GM19238 (cell line): Measurements from ENCODE around the gene ZNF436.
A peak's percentile ranks its signal among the peaks of the same experiment; 100 is the strongest.

Experiments used
- DNase-seq: peaks from one replicate; pipeline ENCODE4 v3.0.0; 2011; ENCODE audit warnings: low spot score; ENCODE audit not compliant: insufficient read length

ZNF436 gene

GRCh38 chr1:23369335-23370013 is at the start of gene ZNF436:
Gene ZNF436, minus strand, starts transcription at chr1:23369836. Its CDS starts 1,831 bp downstream, at chr1:23368005.
- DNase-seq: no peak

DNA sequence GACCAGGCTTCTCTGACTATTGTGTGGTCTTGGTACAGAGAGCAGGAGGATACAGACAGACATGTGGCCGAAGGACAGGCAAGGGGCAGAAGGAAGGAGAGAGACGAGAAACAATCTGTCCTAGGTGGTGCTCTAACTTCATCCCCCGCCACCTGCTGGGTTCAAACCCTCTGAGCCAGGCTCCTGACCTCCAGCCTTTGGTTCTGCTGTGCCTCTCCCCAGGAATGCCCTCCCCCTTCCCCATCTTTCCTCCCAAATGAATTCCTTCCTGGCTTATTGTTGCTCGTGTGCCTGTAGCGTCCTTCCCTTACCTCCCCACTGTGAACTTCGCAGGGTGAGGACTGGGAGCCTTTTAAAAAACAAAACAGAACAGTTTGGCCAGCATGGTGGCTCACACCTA is 49.5 kb upstream of the ZNF436 start:
- DNase-seq: no peak

GRCh38 chr1:23417570-23417969 is 47.9 kb upstream of the ZNF436 start:
- no peak for DNase-seq

DNA sequence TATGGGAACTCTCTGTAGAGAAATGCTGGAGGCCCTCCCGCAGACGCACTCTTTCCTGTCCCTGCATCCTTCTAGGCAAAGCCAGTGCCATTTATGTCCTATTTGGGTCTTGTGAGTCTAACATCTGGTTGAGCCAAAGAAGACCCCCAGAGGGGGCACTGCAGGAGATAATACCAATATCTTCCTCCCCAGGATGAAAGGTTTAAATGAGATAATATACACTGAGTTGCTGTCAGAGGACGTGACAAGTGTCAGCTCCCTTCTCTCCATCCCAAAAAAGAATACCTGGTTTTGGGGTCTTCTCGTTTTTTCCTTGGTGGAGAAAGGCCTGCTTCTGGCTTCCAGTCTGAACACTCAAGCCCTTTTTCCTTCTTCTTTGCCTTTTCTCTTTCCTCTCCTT is 47.3 kb upstream of the ZNF436 start:
- DNase-seq: no peak

DNA sequence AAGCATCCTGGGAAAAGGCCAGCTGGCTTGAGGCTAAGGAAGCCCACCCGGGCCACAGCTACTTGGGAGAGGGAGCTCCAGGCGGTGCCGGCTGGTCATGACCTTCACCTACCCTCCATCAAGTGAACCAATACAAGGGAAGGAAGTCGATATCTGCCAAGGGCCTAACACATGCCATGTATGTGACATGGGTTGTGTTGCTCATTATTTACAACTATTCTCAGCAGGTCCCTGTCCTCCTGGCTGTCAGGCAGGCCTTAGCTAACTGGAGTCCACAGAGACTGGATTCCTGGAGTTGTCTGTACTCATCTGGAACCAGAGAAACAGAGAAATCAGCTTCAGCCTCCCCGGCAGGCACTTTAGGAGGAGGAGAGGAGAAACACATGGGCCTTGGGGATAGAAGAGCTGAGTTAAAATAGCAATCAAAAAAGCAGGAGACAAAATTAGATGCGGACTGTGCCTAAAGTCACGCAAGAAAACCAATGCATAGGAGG is 39.2 kb upstream of the ZNF436 start:
- no peak for DNase-seq

DNA sequence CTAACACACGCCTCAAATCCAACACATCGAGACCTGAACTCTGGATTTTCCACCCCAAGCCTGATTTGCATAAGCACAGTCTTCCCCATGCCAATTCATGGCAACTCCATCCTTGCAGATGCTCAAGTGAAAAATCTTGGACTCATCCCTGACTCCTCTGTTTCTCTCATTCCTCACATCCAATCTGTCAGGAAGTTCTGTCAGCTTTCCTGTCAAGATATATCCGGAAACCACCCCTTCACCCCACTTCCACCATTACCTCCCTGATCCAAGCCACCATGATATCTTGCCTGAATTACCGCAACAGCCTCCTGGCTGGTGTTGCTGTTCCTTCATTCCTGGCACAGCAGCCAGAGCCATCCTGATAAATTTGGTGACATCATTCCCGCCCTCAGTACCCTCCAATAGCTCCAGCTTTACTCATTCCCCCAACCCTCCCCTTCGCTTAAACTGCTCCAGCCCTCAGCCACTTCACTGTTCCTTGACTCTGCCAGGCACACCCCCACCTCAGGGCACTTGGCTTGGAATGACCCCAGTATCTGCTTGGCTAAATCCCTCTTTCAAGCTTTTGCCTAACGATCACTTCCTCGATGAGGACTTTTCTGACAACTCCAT is 37.5 kb upstream of the ZNF436 start:
- no peak for DNase-seq

GRCh38 chr1:23405946-23406345 is 36.3 kb upstream of the ZNF436 start:
- no peak for DNase-seq

- peak; percentile 77 for DNase-seq
Observed at GRCh38 chr1:23403735-23404486, 34.3 kb upstream of the ZNF436 start.

DNA sequence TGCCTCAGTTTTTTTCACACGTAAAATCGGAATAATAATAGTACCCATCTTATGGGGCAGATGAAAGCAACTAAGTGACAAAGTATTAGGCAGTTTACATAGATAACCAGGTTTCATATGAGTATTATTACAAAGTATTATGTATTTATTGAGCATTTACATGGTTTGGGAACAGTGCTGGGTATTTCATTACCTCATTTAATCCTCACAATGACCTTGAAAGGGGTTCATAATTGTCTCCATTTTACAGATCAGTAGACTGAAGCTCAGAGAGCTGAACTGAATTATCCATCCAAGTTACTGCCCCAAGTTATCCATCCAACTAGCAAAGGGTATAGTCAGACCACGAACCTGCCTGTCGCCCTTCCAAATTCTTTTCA is 33.7 kb upstream of the ZNF436 start:
- no peak for DNase-seq

- DNase-seq: no peak
Observed at GRCh38 chr1:23403038-23403336, 33.4 kb upstream of the ZNF436 start.

- no peak for DNase-seq
Observed at GRCh38 chr1:23402286-23403037, 32.8 kb upstream of the ZNF436 start.

DNA sequence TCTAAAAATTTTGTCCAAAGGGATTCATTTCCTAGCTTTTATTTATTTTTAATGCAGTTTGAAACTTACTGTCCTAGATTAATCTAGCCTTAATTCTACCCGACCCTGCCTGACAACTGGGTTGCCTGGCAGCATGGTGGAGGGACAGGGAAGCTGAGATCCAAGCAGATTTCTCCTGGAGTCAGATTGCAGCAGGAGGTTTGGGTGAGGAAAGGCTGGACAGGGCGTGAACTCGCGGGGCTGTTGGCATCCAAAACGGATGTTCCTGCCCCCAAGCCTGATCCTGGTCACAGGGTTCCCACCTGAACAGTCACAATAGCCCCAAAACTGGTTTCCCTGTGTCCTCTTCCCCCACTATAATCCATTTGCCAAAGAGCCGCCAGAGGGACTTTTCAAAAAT is 31.7 kb upstream of the ZNF436 start:
- DNase-seq: no peak

GRCh38 chr1:23400324-23401114 is 30.9 kb upstream of the ZNF436 start:
- no peak for DNase-seq

DNA sequence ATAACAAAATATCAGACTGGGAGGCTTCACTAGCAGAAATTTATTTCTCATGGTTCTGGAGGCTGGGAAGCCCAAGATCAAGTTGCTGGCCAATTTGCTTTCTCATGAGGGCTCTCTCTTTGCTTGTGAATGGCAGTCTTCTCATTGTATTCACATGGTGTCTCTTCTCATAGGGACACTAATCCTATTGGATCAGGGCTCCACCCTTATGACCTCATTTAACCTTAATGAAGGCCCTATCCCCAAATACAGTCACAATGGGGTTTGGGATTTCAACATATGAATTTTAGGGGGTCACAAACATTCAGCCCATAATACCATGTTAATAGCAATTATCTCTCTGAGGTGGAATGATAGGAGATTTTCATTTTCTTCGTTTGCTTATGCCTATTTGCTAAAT is 29.6 kb upstream of the ZNF436 start:
- no peak for DNase-seq

GRCh38 chr1:23397908-23398307 is 28.3 kb upstream of the ZNF436 start:
- no peak for DNase-seq

- no peak for DNase-seq
Observed at GRCh38 chr1:23396380-23396779, 26.7 kb upstream of the ZNF436 start.

DNA sequence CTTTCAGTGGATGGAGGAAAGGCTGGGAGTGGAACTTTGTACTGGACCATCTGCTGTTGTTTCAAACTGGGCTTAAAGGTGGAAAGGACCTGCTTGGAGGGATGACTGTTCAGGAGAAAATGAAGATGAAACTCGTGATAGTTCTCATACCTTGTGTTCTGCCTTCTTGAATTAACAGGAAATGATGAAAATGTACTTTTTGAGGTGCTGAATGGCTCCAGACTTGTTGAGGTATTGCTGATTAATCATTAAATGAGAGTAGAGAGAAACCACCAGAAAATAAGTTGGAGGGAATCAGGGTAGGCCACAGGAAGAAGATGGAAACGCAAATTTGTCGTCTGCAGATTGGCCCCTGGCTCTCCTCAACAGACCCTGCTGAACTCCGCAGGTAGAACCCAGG is 26.2 kb upstream of the ZNF436 start:
- no peak for DNase-seq

GRCh38 chr1:23395154-23395724 is 25.6 kb upstream of the ZNF436 start:
- no peak for DNase-seq

DNA sequence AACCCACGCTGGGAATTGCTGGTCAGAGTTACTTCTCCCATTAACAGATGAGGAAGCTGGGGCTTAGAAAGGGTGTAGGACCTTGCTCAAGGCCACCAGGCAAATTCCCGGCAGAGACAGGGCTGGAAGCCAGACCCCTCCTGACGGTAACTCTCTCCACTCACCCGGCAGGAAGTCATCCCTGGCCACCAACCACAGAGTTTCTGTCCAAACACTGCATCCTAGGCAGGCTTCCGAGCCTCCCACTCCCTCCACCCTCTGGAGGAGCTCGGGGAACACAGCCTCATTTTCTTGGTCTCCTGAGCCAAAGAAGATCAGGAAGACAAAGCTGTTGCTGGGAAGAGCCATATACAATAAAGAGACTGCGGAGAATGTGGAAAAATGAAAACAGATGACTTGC is 25.0 kb upstream of the ZNF436 start:
- no peak for DNase-seq

DNA sequence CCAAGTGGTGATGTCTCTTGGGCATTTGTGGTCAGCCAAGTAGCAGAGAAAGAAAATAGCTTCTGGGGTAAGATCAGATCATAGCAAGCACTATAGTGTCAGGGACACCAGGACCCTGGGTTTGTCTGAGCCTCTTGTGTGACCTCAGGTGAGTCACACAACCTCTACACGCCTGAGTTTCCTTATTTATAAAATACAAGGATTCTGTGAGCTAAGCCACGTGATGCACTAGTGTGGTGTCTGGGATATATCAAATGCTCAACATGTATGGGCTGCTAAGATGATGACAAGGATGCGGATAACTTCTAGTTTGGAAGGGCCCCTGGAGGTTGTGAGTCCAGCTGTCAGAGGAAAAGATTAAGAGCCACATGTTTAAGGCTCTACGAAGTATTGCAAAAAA is 24.5 kb upstream of the ZNF436 start:
- DNase-seq: no peak

- no peak for DNase-seq
Observed at GRCh38 chr1:23393706-23394105, 24.1 kb upstream of the ZNF436 start.
